Gastroesophageal sphincter (tissue), 4 donors: ENCODE measurements around the gene WDR4. TPM values are rescaled to one million over a fixed set of nuclear protein-coding genes. Genes with fewer than 3 reads are reported as not detected.

Experiments
- ATAC-seq: fragments of 150-250 bp; one replicate; pipeline ENCODE4 v1.9.1; 2016; ENCODE audit warnings: mild to moderate bottlenecking, moderate library complexity
- H3K27ac ChIP-seq, 4 donors: fragments of 200-600 bp; sonication (generic) in 3 of 4; 1 replicate in 3 of 4; 2 replicates in 1 of 4; pipeline ENCODE4 v1.5.1; 2016 to 2019
- H3K27me3 ChIP-seq: fragments of 200-600 bp; sonication (generic); one replicate; pipeline ENCODE4 v1.5.1; 2019
- H3K36me3 ChIP-seq, 2 donors: fragments of 200-600 bp; sonication (generic); one replicate each; pipeline ENCODE4 v1.5.1; 2019; ENCODE audit warnings: control low read depth in 1 of 2
- H3K4me1 ChIP-seq, 3 donors: fragments of 200-600 bp; sonication (generic); 1 replicate in 2 of 3; 2 replicates in 1 of 3; pipeline ENCODE4 v1.5.1; 2016 to 2019; ENCODE audit warnings: control low read depth in 2 of 3
- H3K4me3 ChIP-seq, 2 donors: fragments of 200-600 bp; sonication (generic); one replicate each; pipeline ENCODE4 v1.5.1; 2019; ENCODE audit warnings: mild to moderate bottlenecking in 1 of 2, moderate library complexity in 1 of 2
- H3K9me3 ChIP-seq, 3 donors: fragments of 200-600 bp; sonication (generic); one replicate each; pipeline ENCODE4 v1.5.1; 2017 to 2019; ENCODE audit warnings: control low read depth in 2 of 3
- EP300 ChIP-seq: sonication (generic); formaldehyde crosslinking; IDR thresholded peaks from one replicate; pipeline ENCODE4 v1.6.1; 2017; ENCODE audit warnings: antibody characterized with exemption, mild to moderate bottlenecking
- POLR2A ChIP-seq, 2 donors: fragments of 450-650 bp; IDR thresholded peaks; one replicate each; pipeline ENCODE4 v1.6.1; 2017; ENCODE audit warnings: antibody characterized with exemption in 2 of 2, mild to moderate bottlenecking in 2 of 2, moderate library complexity in 1 of 2
- POLR2AphosphoS5 ChIP-seq: sonication (generic); formaldehyde crosslinking; IDR thresholded peaks from one replicate; pipeline ENCODE4 v1.6.1; 2017; ENCODE audit warnings: antibody characterized with exemption
- WGBS, 2 donors: methylation state at CpG; one replicate each; pipeline ENCODE4 v1.1.5; 2018; ENCODE audit warnings: low coverage in 1 of 2; 5-methylcytosine and 5-hydroxymethylcytosine counted together
- total RNA-seq, 4 donors: library from RNA; depleted of rRNA; stranded (reverse); fragments of >200 nt; gene quantifications; one replicate each; pipeline ENCODE4 v1.1.0, GENCODE V29; 2016
- TF ChIP-seq, protein P1 (sequence below), 4 experiments: fragments of 200-600 bp in 2 of 4; fragments of 450-650 bp in 2 of 4; sonication (generic) in 1 of 4; IDR thresholded peaks; one replicate each; pipeline ENCODE4 v1.5.1; 2017 to 2019; ENCODE audit warnings: antibody characterized with exemption in 4 of 4, mild to moderate bottlenecking in 2 of 4, moderate library complexity in 2 of 4

The WDR4 gene
- total RNA-seq, 4 donors from 2014 or later: 3.9 to 10.0 (median 7.5) TPM

- H3K27me3 ChIP-seq: peaks cover 7% of the 10 kb centered on the region
- 84 to 92% methylated on average over 2 to 5 of the region's 5 CpGs for WGBS, 2 donors
- no peak for ATAC-seq
- no peak overlapping the region for H3K27ac ChIP-seq
- H3K36me3 ChIP-seq: no peaks in the 10 kb centered on the region
- no peak overlapping the region for H3K4me3 ChIP-seq
- H3K9me3 ChIP-seq: no peaks in the 10 kb centered on the region
- H3K4me1 ChIP-seq: no peaks in the 10 kb centered on the region
- TF ChIP-seq POLR2A (IDR thresholded peaks at IDR 0.05) (no peak), POLR2AphosphoS5 (no peak), EP300 (no peak)
- TF ChIP-seq, protein P1, sequence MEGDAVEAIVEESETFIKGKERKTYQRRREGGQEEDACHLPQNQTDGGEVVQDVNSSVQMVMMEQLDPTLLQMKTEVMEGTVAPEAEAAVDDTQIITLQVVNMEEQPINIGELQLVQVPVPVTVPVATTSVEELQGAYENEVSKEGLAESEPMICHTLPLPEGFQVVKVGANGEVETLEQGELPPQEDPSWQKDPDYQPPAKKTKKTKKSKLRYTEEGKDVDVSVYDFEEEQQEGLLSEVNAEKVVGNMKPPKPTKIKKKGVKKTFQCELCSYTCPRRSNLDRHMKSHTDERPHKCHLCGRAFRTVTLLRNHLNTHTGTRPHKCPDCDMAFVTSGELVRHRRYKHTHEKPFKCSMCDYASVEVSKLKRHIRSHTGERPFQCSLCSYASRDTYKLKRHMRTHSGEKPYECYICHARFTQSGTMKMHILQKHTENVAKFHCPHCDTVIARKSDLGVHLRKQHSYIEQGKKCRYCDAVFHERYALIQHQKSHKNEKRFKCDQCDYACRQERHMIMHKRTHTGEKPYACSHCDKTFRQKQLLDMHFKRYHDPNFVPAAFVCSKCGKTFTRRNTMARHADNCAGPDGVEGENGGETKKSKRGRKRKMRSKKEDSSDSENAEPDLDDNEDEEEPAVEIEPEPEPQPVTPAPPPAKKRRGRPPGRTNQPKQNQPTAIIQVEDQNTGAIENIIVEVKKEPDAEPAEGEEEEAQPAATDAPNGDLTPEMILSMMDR (IDR thresholded peaks at IDR 0.05): no peak
Measured at GRCh38 chr21:42799948-42800347, 79.4 kb downstream of the WDR4 start.

DNA sequence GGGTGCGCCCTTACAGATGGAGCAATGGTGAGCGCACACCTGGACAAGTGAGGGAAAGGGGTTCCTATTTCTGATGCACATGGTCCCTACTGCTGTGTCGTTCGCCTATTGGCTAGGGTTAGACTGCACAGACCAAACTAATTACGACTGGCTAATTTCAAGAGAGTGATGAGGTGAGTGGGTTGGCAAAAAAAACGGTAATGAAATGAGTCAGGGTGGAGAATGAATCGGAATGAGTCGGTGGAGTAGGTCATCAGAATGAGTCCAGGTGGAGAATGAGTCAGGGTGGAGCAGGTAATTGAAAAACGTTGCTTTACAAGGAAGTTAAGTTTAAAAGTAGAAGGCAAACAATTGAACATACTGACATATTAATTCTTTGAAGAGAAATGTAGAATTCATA is 79.8 kb downstream of the WDR4 start:
- peaks cover 12% of the 10 kb centered on the region for H3K27me3 ChIP-seq
- H3K4me1 ChIP-seq: no peaks in the 10 kb centered on the region
- no peaks in the 10 kb centered on the region for H3K36me3 ChIP-seq
- H3K27ac ChIP-seq: no peak overlapping the region
- ATAC-seq: no peak
- TF ChIP-seq, protein P1 (IDR thresholded peaks at IDR 0.05): no peak
- TF ChIP-seq EP300 (no peak), POLR2AphosphoS5 (no peak), POLR2A (IDR thresholded peaks at IDR 0.05) (no peak)
- WGBS, 2 donors: 76 to 79% methylated on average over 6 to 9 of the region's 9 CpGs
- H3K4me3 ChIP-seq: no peak overlapping the region
- no peaks in the 10 kb centered on the region for H3K9me3 ChIP-seq

Other genes starting within 250 kb of the WDR4 start
- gene PDE9A, start 225.9 kb downstream of the WDR4 start, total RNA-seq: 10 to 100 TPM; 10.6 to 83.2 (median 28.5) TPM
- 10 to 100 TPM; 53.6 to 79.1 (median 72.1) TPM for gene NDUFV3, start 13.8 kb upstream of the WDR4 start, total RNA-seq
- not detected for gene ERVH48-1, start 46.1 kb upstream of the WDR4 start, total RNA-seq
- 10 to 100 TPM; 12.9 to 15.3 (median 15.1) TPM for gene PKNOX1, start 95.0 kb upstream of the WDR4 start, total RNA-seq
- gene CBS, start 196.3 kb upstream of the WDR4 start, total RNA-seq: 10 to 100 TPM in 3 of 4 donors, 1 to 10 TPM in 1; 9.7 to 27.2 (median 19.0) TPM
- 10 to 100 TPM; 26.6 to 49.5 (median 41.4) TPM for gene U2AF1, start 228.0 kb upstream of the WDR4 start, total RNA-seq